HepG2 (cell line): ENCODE results near the gene COX4I2. TPM values are rescaled to one million over a fixed set of nuclear protein-coding genes. Genes with fewer than 3 reads are reported as not detected.

ENCODE experiments used
- MZF1 ChIP-seq: sonication (generic); formaldehyde crosslinking; IDR thresholded peaks from 2 replicates; pipeline ENCODE4 v1.8.1; 2023; ENCODE audit warnings: mild to moderate bottlenecking, missing genetic modification reagents, borderline replicate concordance
- polyA plus RNA-seq, 8 experiments: library from polyadenylated mRNA; depleted of rRNA in 3 of 8; stranded (reverse) in 7 of 8; unstranded in 1 of 8; fragments of >200 nt; fragmentation: Illumina TruSeq in 4 of 8; extraction: Trizol in 4 of 8; gene quantifications; 2 replicates each; pipeline versions ENCODE4 v1.2.1 to v1.2.3, GENCODE V29; 2011 to 2016; ENCODE audit warnings: low read depth in 4 of 8, missing spikeins in 1 of 8, mixed read lengths in 1 of 8; ENCODE audit not compliant: insufficient read depth in 1 of 8
- total RNA-seq, 5 experiments: library from RNA; depleted of rRNA; stranded (reverse); fragments of >200 nt; fragmentation: Illumina TruSeq; extraction: Trizol; gene quantifications; 2 replicates each; pipeline ENCODE4 v1.2.3, GENCODE V29; 2016; ENCODE audit warnings: low read depth in 1 of 5
- TF ChIP-seq, protein P1 (sequence below): sonication (generic); formaldehyde crosslinking; IDR thresholded peaks from 2 replicates; pipeline ENCODE4 v1.5.1; 2020; ENCODE audit warnings: mild to moderate bottlenecking, missing genetic modification reagents, moderate library complexity
- TF ChIP-seq, protein P2 (sequence below): sonication (generic); formaldehyde crosslinking; IDR thresholded peaks from 2 replicates; pipeline ENCODE4 v1.4.0; 2020; ENCODE audit warnings: missing genetic modification reagents
- TF ChIP-seq, protein P3 (sequence below): sonication (generic); formaldehyde crosslinking; IDR thresholded peaks from 2 replicates; pipeline ENCODE4 v1.4.0; 2020; ENCODE audit warnings: missing genetic modification reagents

COX4I2 gene
- total and polyA plus RNA-seq, 2 of the 13 experiments (the other 11 are each of a cell fraction or from before 2014, with no cell fraction given): 1.1 TPM; not detected in 1

DNA sequence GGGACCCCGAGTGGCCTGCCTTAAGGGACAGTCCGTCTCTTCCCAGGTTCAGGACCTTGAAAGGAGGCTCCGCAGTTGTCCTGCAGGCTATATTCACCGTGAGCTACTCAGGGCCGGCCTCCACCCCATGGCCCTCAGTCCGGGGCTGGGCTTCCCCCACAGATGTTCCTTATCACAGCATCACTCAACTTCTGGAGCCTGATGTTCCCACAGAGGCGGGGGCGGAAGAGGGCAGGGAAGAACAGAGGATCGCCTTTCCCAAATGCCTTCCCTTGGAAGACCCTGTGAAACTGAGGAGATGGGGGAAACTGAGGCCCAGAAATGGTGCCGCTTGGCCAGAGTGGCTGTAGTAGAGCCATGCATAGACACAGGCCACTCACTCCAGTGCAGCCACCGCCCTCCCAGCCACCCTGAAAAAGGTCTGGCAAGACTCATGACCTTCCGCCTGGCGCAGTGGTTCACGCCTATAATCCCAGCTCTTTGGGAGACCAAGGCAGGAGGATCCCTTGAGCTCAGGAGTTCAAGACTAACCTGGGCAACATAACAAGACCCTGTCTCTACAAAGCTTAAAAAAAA is 4.3 kb upstream of the COX4I2 start (continued):
- TF ChIP-seq, protein P1, sequence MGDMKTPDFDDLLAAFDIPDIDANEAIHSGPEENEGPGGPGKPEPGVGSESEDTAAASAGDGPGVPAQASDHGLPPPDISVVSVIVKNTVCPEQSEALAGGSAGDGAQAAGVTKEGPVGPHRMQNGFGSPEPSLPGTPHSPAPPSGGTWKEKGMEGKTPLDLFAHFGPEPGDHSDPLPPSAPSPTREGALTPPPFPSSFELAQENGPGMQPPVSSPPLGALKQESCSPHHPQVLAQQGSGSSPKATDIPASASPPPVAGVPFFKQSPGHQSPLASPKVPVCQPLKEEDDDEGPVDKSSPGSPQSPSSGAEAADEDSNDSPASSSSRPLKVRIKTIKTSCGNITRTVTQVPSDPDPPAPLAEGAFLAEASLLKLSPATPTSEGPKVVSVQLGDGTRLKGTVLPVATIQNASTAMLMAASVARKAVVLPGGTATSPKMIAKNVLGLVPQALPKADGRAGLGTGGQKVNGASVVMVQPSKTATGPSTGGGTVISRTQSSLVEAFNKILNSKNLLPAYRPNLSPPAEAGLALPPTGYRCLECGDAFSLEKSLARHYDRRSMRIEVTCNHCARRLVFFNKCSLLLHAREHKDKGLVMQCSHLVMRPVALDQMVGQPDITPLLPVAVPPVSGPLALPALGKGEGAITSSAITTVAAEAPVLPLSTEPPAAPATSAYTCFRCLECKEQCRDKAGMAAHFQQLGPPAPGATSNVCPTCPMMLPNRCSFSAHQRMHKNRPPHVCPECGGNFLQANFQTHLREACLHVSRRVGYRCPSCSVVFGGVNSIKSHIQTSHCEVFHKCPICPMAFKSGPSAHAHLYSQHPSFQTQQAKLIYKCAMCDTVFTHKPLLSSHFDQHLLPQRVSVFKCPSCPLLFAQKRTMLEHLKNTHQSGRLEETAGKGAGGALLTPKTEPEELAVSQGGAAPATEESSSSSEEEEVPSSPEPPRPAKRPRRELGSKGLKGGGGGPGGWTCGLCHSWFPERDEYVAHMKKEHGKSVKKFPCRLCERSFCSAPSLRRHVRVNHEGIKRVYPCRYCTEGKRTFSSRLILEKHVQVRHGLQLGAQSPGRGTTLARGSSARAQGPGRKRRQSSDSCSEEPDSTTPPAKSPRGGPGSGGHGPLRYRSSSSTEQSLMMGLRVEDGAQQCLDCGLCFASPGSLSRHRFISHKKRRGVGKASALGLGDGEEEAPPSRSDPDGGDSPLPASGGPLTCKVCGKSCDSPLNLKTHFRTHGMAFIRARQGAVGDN (CRISPR knock-in tag): no peak
- no peak for TF ChIP-seq MZF1 (CRISPR knock-in tag)
- TF ChIP-seq, protein P2, sequence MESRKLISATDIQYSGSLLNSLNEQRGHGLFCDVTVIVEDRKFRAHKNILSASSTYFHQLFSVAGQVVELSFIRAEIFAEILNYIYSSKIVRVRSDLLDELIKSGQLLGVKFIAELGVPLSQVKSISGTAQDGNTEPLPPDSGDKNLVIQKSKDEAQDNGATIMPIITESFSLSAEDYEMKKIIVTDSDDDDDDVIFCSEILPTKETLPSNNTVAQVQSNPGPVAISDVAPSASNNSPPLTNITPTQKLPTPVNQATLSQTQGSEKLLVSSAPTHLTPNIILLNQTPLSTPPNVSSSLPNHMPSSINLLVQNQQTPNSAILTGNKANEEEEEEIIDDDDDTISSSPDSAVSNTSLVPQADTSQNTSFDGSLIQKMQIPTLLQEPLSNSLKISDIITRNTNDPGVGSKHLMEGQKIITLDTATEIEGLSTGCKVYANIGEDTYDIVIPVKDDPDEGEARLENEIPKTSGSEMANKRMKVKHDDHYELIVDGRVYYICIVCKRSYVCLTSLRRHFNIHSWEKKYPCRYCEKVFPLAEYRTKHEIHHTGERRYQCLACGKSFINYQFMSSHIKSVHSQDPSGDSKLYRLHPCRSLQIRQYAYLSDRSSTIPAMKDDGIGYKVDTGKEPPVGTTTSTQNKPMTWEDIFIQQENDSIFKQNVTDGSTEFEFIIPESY (CRISPR knock-in tag): 0 out of 2 replicates have a peak, but pooled peaks have one; percentile 17
- TF ChIP-seq, protein P3, sequence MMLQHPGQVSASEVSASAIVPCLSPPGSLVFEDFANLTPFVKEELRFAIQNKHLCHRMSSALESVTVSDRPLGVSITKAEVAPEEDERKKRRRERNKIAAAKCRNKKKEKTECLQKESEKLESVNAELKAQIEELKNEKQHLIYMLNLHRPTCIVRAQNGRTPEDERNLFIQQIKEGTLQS (CRISPR knock-in tag): 0 out of 2 replicates have a peak, but pooled peaks have one; percentile 8
- TF ChIP-seq, all 625 proteins: peak for 3
